ENCODE results near the gene CACTIN.

GRCh38 chr19:3669947-3670795 is 43.6 kb upstream of the CACTIN start:
- TF ChIP-seq POLR2AphosphoS5 (IDR thresholded peaks at IDR 0.05; ENCODE audit: low read depth, low read length) (no peak), POLR2A (IDR thresholded peaks at IDR 0.05; ENCODE audit: low read depth, low read length) (no peak), TAF1 (IDR thresholded peaks at IDR 0.05; ENCODE audit: borderline replicate concordance, low read depth, low read length) (no peak)
